Measurements from ENCODE around the gene ELOVL2. TPM values are rescaled to one million over a fixed set of nuclear protein-coding genes. Genes with fewer than 3 reads are reported as not detected.
"Not testable (repeated sequence)": the region's sequence is repeated elsewhere in the genome, so short reads cannot be mapped to it uniquely, and the experiment has no call there.

ELOVL2 gene
- total RNA-seq, 2 donors from 2014 or later: 0.23 to 0.38 TPM

DNA sequence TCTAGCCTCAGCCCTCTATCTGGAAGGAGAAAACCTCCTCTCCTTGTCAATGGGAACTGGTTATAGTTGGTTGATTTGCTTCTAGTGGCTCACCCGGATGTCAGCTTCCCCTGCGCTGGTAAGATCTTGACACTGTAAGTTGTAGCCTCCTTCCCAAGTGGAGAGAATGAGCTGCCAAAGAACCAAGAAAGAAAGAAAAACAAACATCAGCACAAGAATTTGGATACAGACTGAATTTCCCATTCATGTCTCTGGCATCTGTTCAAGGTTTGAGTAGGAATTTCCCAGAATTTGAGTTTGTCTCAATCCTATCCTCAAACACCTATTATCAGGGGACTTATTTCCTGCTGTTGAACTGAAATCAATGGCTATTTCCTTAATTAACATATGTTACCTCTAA is 44.1 kb downstream of the ELOVL2 start:
- intact Hi-C loops (cut with DNase I): no loop called here

DNA sequence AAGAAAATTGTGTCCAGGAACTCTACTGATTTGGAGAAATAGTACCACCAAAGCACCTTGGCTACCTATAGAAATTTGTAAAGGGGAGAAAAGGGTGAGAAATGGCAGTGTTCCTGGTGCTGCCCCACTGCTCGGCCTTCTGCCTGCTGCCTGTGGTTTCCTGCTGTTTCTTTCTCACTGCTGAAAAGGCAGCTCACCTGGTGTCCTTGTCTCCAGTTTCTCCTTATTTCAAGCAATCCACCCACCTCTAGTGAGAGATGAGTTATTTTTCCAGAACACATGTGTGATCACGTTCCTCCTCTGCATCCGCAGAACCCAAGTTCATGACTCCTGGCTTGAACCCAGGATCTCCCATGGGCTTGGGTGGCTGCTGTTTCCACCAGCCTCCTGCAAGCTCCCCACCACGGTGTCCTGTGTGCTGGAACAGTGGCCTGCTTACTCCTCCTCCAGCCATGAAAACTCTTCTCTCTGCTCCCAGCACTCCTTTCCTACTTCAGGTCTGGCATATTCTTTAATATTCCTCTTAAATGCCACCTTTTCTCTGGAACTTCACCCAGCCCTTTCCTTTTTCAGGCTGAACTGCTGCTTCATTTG is 48.9 kb downstream of the ELOVL2 start:
- no peak for DNase-seq (ENCODE audit: low spot score)
- intact Hi-C loops (cut with DNase I): no loop called here

More for the DNA sequence above, 44.1 kb downstream of the ELOVL2 start:
- DNase-seq (ENCODE audit: low spot score): no peak

DNA sequence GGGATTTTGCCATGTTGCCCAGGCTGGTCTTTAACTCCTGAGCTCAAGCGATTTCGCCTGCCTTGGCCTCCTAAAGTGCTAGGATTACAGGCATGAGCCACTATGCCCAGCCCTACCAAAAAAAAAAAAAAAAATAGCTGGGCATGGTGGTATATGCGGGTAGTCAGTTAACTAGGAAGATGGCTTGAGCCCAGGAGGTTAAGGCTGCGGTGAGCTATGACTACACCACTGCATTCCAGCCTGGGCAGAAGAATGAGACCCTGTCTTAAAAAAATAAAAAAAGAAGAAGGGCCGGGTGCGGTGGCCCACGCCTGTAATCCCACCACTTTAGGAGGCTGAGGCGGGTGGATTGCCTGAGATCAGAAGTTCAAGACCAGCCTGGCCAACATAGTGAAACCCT is 50.2 kb downstream of the ELOVL2 start:
- DNase-seq (ENCODE audit: low spot score): no peak
- intact Hi-C loops (cut with DNase I): no loop called here

DNA sequence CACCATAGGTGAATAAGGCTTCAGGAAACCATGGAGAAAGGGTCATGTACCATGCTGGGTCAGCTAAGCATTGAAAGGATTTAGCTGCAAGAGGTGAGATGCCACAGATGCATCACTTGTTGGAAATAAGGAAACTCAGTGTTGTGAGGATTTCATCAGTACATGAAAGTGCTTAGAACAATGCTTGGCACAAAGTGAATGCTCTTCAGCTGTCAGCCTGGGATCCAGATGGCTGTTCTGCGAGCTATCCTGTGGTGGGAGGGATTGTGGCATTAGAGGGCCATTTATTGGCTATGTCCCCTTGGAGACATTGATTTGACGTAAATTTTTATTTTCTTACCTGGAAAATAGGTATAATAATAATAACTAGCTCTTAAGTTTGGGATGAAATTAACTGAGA is 53.0 kb downstream of the ELOVL2 start:
- DNase-seq (ENCODE audit: low spot score): no peak
- intact Hi-C loops (cut with DNase I): no loop called here

DNA sequence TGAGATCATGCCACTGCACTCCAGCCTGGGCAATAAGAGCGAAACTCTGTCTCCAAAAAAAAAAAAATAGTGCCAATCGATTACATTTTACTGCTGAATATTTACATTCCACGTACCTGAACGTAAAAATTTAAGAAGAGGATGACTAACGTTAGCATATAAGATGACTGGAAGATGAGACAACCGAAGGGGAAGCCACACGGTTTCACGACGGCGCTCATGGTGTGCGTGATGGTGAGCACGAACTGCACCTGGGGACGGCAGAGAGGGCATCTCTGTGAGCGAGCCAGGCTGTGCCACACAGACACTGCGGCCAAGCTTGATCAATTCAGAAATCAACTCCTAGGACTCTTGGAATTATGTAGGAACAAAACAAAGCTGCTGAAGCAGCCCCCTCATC is 54.5 kb downstream of the ELOVL2 start:
- no peak for DNase-seq (ENCODE audit: low spot score)

DNA sequence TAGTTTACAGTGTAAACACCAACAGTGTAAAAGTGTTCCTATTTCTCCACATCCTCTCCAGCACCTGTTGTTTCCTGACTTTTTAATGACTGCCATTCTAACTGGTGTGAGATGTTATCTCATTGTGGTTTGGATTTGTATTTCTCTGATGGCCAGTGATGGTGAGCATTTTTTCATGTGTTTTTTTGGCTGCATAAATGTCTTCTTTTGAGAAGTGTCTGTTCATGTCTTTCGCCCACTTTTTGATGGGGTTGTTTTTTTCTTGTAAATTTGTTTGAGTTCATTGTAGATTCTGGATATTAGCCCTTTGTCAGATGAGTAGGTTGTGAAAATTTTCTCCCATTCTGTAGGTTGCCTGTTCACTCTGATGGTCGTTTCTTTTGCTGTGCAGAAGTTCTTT is 59.1 kb downstream of the ELOVL2 start:
- intact Hi-C loops (cut with DNase I); DNase-seq (ENCODE audit: low spot score): not testable (repeated sequence)

More for the DNA sequence above, 54.5 kb downstream of the ELOVL2 start:
- intact Hi-C loops (cut with DNase I): no loop called here

DNA sequence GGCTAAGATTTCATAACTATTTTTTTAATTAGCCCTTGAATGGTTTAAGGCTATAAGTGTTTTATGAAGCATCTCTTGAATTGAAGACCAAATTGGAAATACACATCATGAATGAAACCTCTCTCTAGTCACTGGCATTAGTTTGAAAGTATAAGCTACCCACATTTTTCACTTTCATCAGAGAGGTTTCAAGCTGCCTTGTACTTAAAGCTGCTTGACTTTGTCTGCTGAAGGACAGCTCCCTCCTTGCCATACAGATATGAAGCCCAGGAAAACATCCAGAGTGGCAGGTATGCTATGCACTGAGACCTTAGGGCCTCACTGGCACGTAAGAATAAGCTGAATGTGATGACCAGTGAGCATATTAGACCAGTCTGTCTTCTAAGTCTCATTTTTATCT is 62.7 kb downstream of the ELOVL2 start:
- DNase-seq (ENCODE audit: low spot score): no peak
- intact Hi-C loops (cut with DNase I): no loop called here

DNA sequence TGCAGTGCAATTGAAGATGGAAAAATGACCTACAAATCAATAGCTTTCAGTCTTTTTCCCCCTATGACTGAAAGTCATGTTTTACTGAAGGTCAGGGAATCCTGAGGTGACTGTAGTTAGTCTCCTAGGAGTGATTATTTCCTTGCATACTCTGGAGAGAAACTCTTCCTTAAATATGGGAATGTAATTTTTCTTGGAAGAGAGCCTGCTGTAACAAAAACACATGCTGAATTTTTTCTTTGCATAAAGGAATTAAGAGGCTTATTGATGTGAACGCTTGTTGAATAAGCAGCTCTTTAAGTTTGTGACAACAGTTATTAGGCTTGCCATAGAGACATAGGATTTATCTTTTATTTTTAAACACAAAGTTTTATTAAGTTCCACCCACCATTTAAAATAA is 64.5 kb downstream of the ELOVL2 start:
- DNase-seq (ENCODE audit: low spot score): no peak
- intact Hi-C loops (cut with DNase I): no loop called here

DNA sequence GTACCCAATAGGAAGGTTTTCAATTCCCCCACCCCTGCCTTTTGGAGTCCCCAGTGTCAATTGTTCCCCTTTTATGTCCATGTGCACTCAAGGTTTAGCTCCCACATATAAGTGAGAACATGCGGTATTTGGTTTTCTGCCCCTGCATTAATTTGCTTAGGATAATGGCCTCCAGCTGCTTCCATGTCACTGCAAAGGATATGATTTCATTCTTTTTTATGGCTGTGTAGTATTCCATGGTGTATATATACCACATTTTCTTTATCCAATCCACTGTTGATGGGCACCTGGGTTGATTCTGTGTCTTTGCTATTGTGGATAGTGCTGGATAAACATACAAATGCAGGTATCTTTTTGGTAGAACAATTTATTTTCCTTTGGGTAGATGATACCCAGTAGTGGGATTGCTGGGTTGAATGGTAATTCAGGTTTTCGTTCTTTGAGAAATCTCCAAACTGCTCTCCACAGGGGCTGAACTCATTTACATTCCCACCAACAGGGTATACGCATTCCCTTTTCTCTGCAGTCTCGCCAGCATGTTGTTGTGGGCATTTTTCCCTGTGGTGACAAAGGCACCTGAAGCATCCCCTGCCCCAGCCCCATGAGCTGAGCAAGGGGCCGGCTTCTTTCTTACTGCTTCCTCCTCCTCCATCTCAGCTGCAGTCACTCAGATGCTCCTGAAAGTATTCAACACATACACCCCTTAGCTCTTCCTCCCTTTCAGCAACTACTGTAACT is 66.7 kb downstream of the ELOVL2 start:
- intact Hi-C loops (cut with DNase I): no loop called here
- no peak for DNase-seq (ENCODE audit: low spot score)

DNA sequence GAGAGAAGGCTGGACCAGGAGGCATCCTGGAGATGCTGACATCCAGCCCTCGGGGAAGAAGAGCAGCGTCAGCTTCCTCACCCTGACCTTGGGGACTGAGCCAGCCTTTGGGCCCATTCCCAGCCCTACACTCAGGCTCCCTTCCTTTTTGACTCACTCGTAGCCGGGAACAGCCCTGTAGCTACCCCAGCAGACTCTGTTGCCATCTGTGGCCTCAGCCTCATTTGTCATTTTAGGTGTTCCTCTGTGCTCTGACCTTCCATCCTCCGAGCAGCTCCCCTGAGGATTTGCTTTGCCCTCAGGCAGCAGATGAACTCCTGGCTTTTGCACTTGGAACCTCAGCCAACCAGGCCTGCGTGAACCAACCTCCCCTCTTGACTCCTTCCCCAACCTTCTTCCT is 67.5 kb downstream of the ELOVL2 start:
- DNase-seq (ENCODE audit: low spot score): no peak
- intact Hi-C loops (cut with DNase I): no loop called here

DNA sequence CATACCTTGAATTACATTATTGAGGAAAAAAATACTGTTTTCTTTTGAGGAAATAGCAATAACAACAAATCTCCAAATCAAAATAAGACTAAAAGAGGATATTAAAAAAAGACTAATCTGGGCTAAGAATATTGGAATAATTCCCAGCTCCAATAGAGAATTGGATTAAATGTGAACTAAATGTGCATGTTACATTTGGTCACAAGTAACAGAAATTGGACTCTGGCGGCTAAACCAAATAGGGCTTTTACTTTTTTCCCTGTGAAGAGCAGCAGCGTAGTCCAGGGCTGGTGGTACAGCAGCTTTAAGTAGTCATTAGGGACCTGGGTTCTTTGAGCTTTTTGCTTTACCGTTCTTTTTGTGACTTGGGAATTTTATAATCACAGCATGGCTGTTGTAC is 71.9 kb downstream of the ELOVL2 start:
- intact Hi-C loops (cut with DNase I): no loop called here
- DNase-seq (ENCODE audit: low spot score): no peak

DNA sequence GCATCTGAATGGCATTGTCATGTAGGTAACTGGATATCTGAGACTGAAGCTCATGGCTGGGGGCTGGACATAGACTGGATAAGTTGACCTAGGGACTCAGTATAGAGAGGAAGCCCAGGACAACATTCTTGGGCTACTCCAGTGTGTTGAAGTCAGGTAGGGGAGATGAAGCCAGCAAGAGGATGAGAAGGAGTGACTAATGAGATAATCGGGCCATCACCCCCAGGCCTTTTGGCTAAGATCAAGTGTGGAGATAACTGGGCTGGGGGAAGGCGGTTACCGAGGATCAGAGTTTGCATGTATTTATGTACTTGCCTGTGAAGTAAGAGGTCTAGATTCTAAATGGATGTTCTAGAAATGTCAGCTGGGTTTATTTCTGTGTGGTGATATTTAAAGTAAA is 73.4 kb downstream of the ELOVL2 start:
- intact Hi-C loops (cut with DNase I): no loop called here
- no peak for DNase-seq (ENCODE audit: low spot score)

DNA sequence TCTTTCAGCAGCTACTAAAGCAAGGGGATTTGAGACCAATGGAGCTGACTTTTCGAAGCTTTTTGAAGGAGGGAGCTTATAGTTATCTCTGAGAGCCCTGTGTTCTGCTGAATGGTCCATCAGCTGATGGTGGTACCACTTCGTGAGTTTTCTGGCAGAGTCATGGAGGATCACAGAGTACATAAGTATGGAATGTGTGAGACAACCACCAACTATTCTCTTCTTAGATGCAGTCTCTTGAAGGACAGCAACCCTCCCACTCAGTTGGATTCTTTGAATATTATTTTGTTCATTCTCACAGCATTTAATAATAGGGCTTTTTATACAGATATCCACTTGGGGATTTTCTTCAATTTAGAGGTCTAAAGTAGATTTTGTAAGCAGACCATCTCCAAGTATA is 75.3 kb downstream of the ELOVL2 start:
- intact Hi-C loops (cut with DNase I): no loop called here
- DNase-seq (ENCODE audit: low spot score): no peak

DNA sequence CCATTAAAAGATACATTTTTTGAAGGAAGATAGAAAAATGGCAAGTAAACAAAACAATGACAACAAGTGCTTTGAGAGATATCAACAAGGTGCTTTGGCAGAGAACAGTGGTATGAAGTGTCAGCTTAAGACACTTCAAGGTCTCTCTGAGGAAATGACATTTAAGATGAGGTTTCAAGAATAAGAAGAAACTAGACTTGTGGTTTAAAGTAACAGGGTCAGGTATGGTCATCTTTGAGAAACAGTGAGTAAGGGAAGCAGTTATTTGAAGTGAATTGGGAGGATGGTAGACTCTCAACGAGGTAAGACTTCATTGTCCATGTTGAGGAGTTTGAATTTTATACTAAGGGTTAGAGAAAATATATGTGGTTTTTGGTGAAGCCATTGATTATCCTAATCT is 79.4 kb downstream of the ELOVL2 start:
- intact Hi-C loops (cut with DNase I): no loop called here

DNA sequence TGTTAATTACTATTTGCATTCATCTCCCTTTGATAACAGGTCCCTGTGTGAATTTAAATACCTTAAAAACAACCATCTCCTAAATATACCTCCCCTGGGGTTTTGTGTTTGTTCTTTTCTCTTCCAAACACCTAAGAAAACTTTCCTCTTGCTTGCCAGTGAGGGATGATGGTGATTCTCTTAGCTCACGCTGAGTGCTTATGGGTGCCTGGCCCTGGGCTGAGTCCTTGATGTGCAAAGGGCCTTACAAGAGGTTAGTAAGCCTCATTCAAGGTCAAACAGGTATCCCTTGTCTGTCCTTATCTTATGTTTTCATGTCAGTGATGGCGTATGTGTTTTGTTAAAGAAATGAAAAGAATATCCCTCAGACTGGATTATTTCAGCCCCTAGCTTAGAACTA is 81.0 kb downstream of the ELOVL2 start:
- DNase-seq (ENCODE audit: low spot score): no peak
- intact Hi-C loops (cut with DNase I): no loop called here

More for the DNA sequence above, 79.4 kb downstream of the ELOVL2 start:
- no peak for DNase-seq (ENCODE audit: low spot score)

DNA sequence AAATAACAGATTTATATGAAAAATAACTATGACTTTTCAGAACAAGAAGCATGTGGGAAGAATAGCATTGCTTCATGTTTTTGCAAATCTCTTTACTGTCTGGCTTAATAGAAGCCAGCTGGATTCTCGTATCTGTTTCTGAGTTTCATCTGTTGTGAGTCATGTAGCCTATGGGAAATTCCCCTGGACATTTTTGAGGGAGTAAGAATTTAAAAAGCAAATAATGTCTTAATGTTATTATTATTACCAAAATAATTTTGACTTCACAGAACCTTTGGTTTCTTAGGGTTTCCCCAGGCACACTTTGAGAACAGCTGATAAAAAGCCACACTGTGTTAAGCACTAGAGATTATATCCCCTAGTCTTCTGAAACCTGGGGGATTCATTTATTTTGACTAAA is 81.4 kb downstream of the ELOVL2 start:
- no peak for DNase-seq (ENCODE audit: low spot score)
- intact Hi-C loops (cut with DNase I): no loop called here

DNA sequence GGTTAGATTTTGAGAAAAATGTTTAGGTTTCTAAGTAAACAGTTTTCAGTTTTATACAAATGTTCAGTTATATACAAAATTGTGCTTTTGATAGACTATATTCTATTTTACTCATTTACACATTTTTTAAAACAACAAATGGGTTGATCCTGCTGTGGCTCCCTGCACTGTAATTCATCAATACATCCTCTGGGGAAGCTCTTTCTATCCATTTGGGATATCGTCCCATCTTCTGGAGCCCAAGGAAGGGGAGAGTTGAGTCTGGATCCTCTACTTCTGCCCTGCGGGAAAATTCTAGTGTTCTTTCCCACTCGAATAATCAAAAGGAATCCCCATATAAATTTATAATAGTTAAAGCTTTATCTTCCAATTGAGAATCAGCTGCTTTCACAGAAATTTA is 82.3 kb downstream of the ELOVL2 start:
- DNase-seq (ENCODE audit: low spot score): no peak
- intact Hi-C loops (cut with DNase I): no loop called here

DNA sequence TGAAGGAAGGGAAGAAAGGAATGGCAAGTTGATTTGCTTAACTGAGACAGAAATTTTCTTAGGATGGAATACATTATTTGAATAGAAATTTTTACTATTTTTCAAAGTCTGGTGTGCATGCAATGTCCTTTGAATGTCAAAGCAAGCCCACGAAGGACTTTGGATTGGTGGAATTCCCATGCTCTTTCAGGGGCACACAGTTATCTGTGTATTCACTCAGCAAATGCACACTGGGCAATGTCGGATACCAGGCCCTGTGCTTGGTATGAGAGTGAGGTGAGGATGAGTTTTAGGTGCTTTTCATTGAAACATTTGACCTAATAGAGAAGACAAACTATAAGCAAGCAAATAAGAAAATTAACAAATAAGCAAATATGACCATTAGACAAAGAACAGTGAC is 83.9 kb downstream of the ELOVL2 start:
- intact Hi-C loops (cut with DNase I): no loop called here
- no peak for DNase-seq (ENCODE audit: low spot score)

DNA sequence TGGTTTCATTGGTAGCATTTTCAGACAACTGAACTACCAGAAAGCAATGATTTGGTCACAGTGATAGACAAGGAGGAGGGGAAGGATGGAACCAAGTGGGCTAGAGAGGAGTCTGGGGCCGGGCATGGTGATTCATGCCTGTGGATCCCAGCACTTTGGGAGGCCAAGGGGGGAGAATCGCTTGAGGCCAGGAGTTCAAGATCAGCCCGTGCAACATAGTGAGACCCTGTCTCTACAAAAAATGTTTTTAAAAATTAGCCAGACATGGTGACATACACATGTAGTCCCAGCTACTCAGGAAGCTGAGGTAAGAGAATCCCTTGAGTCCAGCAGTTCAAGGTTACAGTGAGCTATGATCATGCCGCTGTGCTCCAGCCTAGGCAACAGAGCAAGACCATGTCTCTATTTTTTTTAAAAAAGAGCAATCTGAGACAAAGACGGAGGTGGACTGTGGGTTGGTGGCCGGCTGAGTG is 86.7 kb downstream of the ELOVL2 start:
- DNase-seq (ENCODE audit: low spot score): no peak
- intact Hi-C loops (cut with DNase I): loop anchor here in 1 of 2 donors (2.0 kb wide), 1 partner anchor 47 kb away; no protein-coding TSS in a partner anchor

DNA sequence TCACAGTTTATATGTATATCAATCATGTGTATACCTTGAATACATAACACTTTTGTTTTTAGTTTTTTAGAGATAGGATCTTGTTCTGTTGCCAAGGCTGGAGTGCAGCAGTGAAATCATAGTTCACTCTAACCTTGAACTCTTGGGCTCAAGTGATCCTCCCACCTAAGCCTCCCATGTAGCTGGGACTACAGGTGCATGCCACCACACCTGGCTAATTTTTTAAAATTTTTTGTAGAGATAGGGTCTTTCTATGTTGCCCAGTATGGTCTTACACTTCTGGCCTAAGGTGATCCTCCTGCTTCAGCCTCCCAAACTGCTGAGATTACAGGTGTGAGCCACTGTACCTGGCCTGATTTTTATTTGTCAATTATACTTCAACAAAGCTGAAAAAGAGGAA is 87.3 kb downstream of the ELOVL2 start:
- intact Hi-C loops (cut with DNase I): loop anchor here in 1 of 2 donors (2.0 kb wide), 1 partner anchor 48 kb away; no protein-coding TSS in a partner anchor
- DNase-seq (ENCODE audit: low spot score): no peak

DNA sequence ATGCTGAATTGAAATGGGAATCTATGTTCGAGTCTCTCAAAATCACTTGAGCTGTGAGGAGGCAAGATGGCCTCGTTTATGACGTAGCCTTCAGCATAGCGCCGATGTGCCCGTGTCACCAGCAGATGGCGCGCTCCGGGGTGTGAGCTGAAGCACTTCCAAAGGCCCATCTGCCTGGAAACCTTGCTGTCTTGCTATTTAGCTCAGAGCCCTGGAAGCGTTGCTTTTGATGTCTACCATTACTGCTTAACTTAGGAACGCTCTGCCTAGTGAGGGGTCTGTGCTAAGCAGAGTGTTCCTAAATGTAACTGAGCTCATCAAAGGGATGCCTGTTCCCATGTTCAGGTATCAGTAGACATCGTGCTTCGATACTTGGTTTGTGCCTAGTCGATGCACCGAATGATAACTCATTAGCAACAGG is 89.5 kb downstream of the ELOVL2 start:
- DNase-seq (ENCODE audit: low spot score): peak; percentile 92
- intact Hi-C loops (cut with DNase I): no loop called here

All from posterior vena cava (tissue), 2 donors.